CD14-positive monocyte (primary cell): Measurements from ENCODE around the gene SIX5. TPM values are rescaled to one million over a fixed set of nuclear protein-coding genes. Genes with fewer than 3 reads are reported as not detected.

ENCODE experiments used
- DNase-seq, 3 donors: peaks; one replicate each; pipeline ENCODE4 v3.0.0-alpha.2; 2011 to 2022
- H2AFZ ChIP-seq: 2 replicates; pipeline ENCODE4 v1.6.0; 2012; ENCODE audit warnings: mild to moderate bottlenecking, low read depth, low read length, inconsistent platforms; ENCODE audit not compliant: insufficient read depth, poor library complexity, severe bottlenecking
- H3K27ac ChIP-seq, 2 donors: 1 replicate in 1 of 2; 2 replicates in 1 of 2; pipeline ENCODE4 v1.5.1; 2012 to 2013; ENCODE audit warnings: low read length in 2 of 2, control low read depth in 1 of 2, inconsistent platforms in 1 of 2, low read depth in 1 of 2, mild to moderate bottlenecking in 1 of 2
- H3K27me3 ChIP-seq, 2 donors: one replicate each; pipeline versions ENCODE4 v1.6.0 to v1.6.1; 2011 to 2013; ENCODE audit warnings: low read length in 2 of 2; ENCODE audit not compliant: control insufficient read depth in 2 of 2, insufficient read depth in 2 of 2
- H3K36me3 ChIP-seq, 2 donors: replicated peaks in 1 of 2; 1 replicate in 1 of 2; 2 replicates in 1 of 2; pipeline versions ENCODE4 v1.5.1 to v1.6.1; 2012 to 2013; ENCODE audit warnings: low read length in 2 of 2, control low read depth in 1 of 2, inconsistent platforms in 1 of 2, mild to moderate bottlenecking in 1 of 2; ENCODE audit not compliant: insufficient read depth in 2 of 2, control insufficient read depth in 1 of 2
- H3K4me1 ChIP-seq, 2 donors: 1 replicate in 1 of 2; 2 replicates in 1 of 2; pipeline versions ENCODE4 v1.5.1 to v1.6.1; 2012 to 2013; ENCODE audit warnings: low read length in 2 of 2, control low read depth in 1 of 2, inconsistent platforms in 1 of 2, mild to moderate bottlenecking in 1 of 2, moderate library complexity in 1 of 2; ENCODE audit not compliant: insufficient read depth in 2 of 2, control insufficient read depth in 1 of 2
- H3K4me2 ChIP-seq: replicated peaks from 2 replicates; pipeline ENCODE3; 2012; ENCODE audit warnings: low read length, moderate library complexity, mild to moderate bottlenecking; ENCODE audit not compliant: poor library complexity, severe bottlenecking; ENCODE audit errors: extremely low read depth
- H3K4me3 ChIP-seq, 3 experiments: fragments of 200-600 bp in 1 of 3; sonication (generic) in 1 of 3; replicated peaks in 1 of 3; 1 replicate in 2 of 3; 2 replicates in 1 of 3; pipeline ENCODE4 v1.5.1; 2011 to 2013; ENCODE audit warnings: low read length in 3 of 3, mild to moderate bottlenecking in 3 of 3, control low read depth in 2 of 3, low read depth in 2 of 3, inconsistent platforms in 1 of 3, moderate library complexity in 1 of 3
- H3K79me2 ChIP-seq: 2 replicates; pipeline ENCODE4 v1.6.0; 2012; ENCODE audit warnings: mild to moderate bottlenecking, control low read depth, inconsistent platforms, low read length, moderate library complexity; ENCODE audit not compliant: insufficient read depth
- H3K9ac ChIP-seq: 2 replicates; pipeline ENCODE4 v1.6.0; 2017; ENCODE audit warnings: low read length, mild to moderate bottlenecking; ENCODE audit not compliant: insufficient read depth, poor library complexity, severe bottlenecking
- H3K9me3 ChIP-seq, 2 donors: replicated peaks in 1 of 2; 1 replicate in 1 of 2; 2 replicates in 1 of 2; pipeline versions ENCODE4 v1.5.1 to v1.6.1; 2012 to 2013; ENCODE audit warnings: low read length in 2 of 2, control low read depth in 1 of 2; ENCODE audit not compliant: control insufficient read depth in 1 of 2, insufficient read depth in 1 of 2
- H4K20me1 ChIP-seq: 2 replicates; pipeline ENCODE4 v1.6.0; 2012; ENCODE audit warnings: mild to moderate bottlenecking, low read length, control low read depth, moderate library complexity; ENCODE audit not compliant: insufficient read depth
- H3K27ac Mint-ChIP-seq, 7 donors: one replicate each; pipeline ENCODE4 v1.8.0; 2020; ENCODE audit warnings: mild to moderate bottlenecking in 7 of 7, mixed read lengths in 7 of 7, moderate library complexity in 6 of 7, inconsistent platforms in 2 of 7
- H3K27me3 Mint-ChIP-seq, 3 donors: one replicate each; pipeline ENCODE4 v1.8.0; 2021 to 2022; ENCODE audit warnings: low read depth in 3 of 3, mild to moderate bottlenecking in 3 of 3, mixed read lengths in 3 of 3, moderate library complexity in 3 of 3, inconsistent platforms in 1 of 3
- H3K36me3 Mint-ChIP-seq, 2 donors: one replicate each; pipeline ENCODE4 v1.8.0; 2020; ENCODE audit warnings: mixed read lengths in 2 of 2, inconsistent platforms in 1 of 2, mild to moderate bottlenecking in 1 of 2
- H3K4me1 Mint-ChIP-seq: one replicate; pipeline ENCODE4 v1.8.0; 2020; ENCODE audit warnings: mild to moderate bottlenecking, mixed read lengths
- H3K4me3 Mint-ChIP-seq, 2 donors: one replicate each; pipeline ENCODE4 v1.8.0; 2020; ENCODE audit warnings: mild to moderate bottlenecking in 2 of 2, mixed read lengths in 2 of 2, moderate library complexity in 1 of 2
- H3K9me3 Mint-ChIP-seq, 7 donors: one replicate each; pipeline ENCODE4 v1.8.0; 2020 to 2022; ENCODE audit warnings: mixed read lengths in 7 of 7, mild to moderate bottlenecking in 6 of 7, moderate library complexity in 6 of 7, inconsistent platforms in 2 of 7
- WGBS: methylation state at CpG from one replicate; pipeline ENCODE4 v1.1.5; 2013; ENCODE audit warnings: missing lambda C conversion rate; ENCODE audit not compliant: insufficient coverage; 5-methylcytosine and 5-hydroxymethylcytosine counted together
- intact Hi-C, 2 donors: fragments of 100-400 bp; cut with micrococcal nuclease; formaldehyde crosslinking; loops; one replicate each; pipeline versions ENCODE4 v1.15.0 to v1.15.1; 2023
- polyA plus RNA-seq, 3 donors: library from polyadenylated mRNA; depleted of rRNA in 1 of 3; unstranded in 2 of 3; stranded (reverse) in 1 of 3; fragments of 300-500 nt in 2 of 3; fragments of >200 nt in 1 of 3; fragmentation: Illumina TruSeq in 2 of 3; gene quantifications; 1 replicate in 2 of 3; 2 replicates in 1 of 3; pipeline ENCODE4 v1.2.3, GENCODE V29; 2012 to 2021
- TF ChIP-seq, protein P1 (sequence below): fragments of 200-600 bp; IDR thresholded peaks from one replicate; pipeline ENCODE4 v1.8.0; 2022; ENCODE audit warnings: antibody characterized with exemption, mild to moderate bottlenecking

The SIX5 gene
- polyA plus RNA-seq, 3 donors, result 0.04 TPM; not detected in 2

DNA sequence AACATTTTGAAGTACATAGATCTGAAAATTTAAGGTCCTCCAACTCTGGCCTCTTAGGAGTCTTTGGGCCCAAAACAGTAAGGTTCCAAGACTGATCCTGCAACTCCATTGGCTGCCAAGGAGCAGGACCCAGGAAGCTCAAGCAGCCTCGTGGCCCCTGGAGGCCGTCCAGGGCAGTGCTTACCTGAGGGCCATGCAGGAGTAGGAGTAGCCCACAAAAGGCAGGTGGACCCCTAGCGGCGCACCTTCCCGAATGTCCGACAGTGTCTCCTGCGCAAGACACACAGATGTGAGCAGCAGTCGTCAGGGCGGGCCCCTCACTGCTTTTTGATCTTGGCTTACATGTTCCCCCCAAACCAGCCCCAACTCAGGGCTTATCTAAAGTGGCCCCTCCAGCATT is 5.7 kb upstream of the SIX5 start:
- peaks cover 10 to 18% of the 10 kb centered on the region in 2 donors for H3K36me3 Mint-ChIP-seq
- 91% methylated on average over 9 of the region's 9 CpGs for WGBS
- intact Hi-C loops, result no loop called here

DNA sequence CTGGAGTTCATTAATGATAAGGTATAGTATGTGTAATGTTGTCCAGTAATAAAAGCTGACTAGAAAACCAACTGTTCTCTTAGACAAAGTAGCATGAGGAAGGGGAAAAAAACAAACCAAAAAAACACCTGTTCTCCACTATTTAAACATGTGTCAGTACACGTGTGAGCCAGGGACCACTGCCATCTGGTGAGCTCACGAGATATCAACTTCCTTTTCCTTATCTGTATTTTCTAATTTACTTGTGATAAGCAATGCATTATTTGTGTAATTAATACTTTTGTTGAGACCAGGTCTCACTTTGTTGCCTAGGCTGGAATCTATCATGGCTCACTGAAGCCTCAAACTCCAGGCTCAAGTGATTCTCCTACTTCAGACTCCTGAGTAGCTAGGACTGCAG is 4.3 kb upstream of the SIX5 start:
- Mint-ChIP-seq H3K9me3 (peaks cover 0 to 29% (median 18%) of the 10 kb centered on the region in 7 donors), H3K27me3 (peaks cover 75 to 99% (median 81%) of the 10 kb centered on the region in 3 donors), H3K4me1 (peaks cover 20% of the 10 kb centered on the region), H3K36me3 (peaks cover 11 to 13% of the 10 kb centered on the region in 2 donors), H3K27ac (no peak overlapping the region), H3K4me3 (peak overlapping the region in 1 of 2 donors; percentile 81)
- no CpG with 5 or more reads among the region's 2 CpGs for WGBS
- intact Hi-C loops, result no loop called here
- Histone ChIP-seq H2AFZ (no peak overlapping the region), H3K9ac (no peak overlapping the region), H3K4me2 (no peak overlapping the region), H3K27ac (no peak overlapping the region), H3K27me3 (peaks cover 50 to 87% of the 10 kb centered on the region in 2 donors), H3K9me3 (peaks cover 6 to 13% of the 10 kb centered on the region in 2 donors), H4K20me1 (peaks cover 62% of the 10 kb centered on the region), H3K36me3 (no peaks in the 10 kb centered on the region), H3K4me3 (no peak overlapping the region), H3K79me2 (no peaks in the 10 kb centered on the region), H3K4me1 (peaks cover 21 to 26% of the 10 kb centered on the region in 2 donors)
- TF ChIP-seq, protein P1, sequence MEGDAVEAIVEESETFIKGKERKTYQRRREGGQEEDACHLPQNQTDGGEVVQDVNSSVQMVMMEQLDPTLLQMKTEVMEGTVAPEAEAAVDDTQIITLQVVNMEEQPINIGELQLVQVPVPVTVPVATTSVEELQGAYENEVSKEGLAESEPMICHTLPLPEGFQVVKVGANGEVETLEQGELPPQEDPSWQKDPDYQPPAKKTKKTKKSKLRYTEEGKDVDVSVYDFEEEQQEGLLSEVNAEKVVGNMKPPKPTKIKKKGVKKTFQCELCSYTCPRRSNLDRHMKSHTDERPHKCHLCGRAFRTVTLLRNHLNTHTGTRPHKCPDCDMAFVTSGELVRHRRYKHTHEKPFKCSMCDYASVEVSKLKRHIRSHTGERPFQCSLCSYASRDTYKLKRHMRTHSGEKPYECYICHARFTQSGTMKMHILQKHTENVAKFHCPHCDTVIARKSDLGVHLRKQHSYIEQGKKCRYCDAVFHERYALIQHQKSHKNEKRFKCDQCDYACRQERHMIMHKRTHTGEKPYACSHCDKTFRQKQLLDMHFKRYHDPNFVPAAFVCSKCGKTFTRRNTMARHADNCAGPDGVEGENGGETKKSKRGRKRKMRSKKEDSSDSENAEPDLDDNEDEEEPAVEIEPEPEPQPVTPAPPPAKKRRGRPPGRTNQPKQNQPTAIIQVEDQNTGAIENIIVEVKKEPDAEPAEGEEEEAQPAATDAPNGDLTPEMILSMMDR, result no peak
- no peak for DNase-seq

More for the DNA sequence above, 5.7 kb upstream of the SIX5 start:
- Histone ChIP-seq H3K36me3 (no peaks in the 10 kb centered on the region), H4K20me1 (peaks cover 71% of the 10 kb centered on the region), H3K27me3 (peaks cover 53 to 90% of the 10 kb centered on the region in 2 donors), H3K4me3 (no peak overlapping the region), H2AFZ (no peak overlapping the region), H3K4me2 (no peak overlapping the region), H3K9me3 (peaks cover 12 to 16% of the 10 kb centered on the region in 2 donors), H3K9ac (no peak overlapping the region), H3K4me1 (peaks cover 18 to 23% of the 10 kb centered on the region in 2 donors), H3K27ac (no peak overlapping the region), H3K79me2 (no peaks in the 10 kb centered on the region)
- H3K9me3 Mint-ChIP-seq, result peaks cover 0 to 37% (median 24%) of the 10 kb centered on the region in 7 donors
- no peak overlapping the region for H3K27ac Mint-ChIP-seq
- peak overlapping the region in 1 of 2 donors; percentile 81 for H3K4me3 Mint-ChIP-seq
- H3K27me3 Mint-ChIP-seq, result peaks cover 81 to 100% (median 86%) of the 10 kb centered on the region in 3 donors
- TF ChIP-seq, protein P1, result no peak
- H3K4me1 Mint-ChIP-seq, result peaks cover 23% of the 10 kb centered on the region
- DNase-seq, result no peak
